Mesendoderm (in vitro differentiated cells): Measurements from ENCODE around the gene SNRPN. TPM values are rescaled to one million over a fixed set of nuclear protein-coding genes. Genes with fewer than 3 reads are reported as not detected.

Source experiments
- DNase-seq: peaks from one replicate; pipeline ENCODE4 v3.0.0; 2013
- H2AK5ac ChIP-seq: 2 replicates; pipeline ENCODE4 v1.6.1; 2013; ENCODE audit warnings: low read length, inconsistent platforms
- H2BK120ac ChIP-seq: 2 replicates; pipeline ENCODE4 v1.6.1; 2013; ENCODE audit warnings: low read depth, mild to moderate bottlenecking, low read length, moderate library complexity, mixed read lengths
- H2BK15ac ChIP-seq: replicated peaks from 2 replicates; pipeline ENCODE4 v1.6.1; 2013; ENCODE audit warnings: low read depth, mild to moderate bottlenecking, moderate library complexity
- H2BK5ac ChIP-seq: 2 replicates; pipeline ENCODE4 v1.6.1; 2013; ENCODE audit warnings: low read length, inconsistent platforms
- H3K18ac ChIP-seq: 2 replicates; pipeline ENCODE4 v1.6.1; 2013; ENCODE audit warnings: mild to moderate bottlenecking, low read length, mixed read lengths
- H3K23ac ChIP-seq: one replicate; pipeline ENCODE4 v1.6.1; 2013; ENCODE audit warnings: low read length
- H3K27ac ChIP-seq: 2 replicates; pipeline ENCODE4 v1.5.1; 2013; ENCODE audit warnings: low read depth, mild to moderate bottlenecking, inconsistent platforms, low read length, moderate library complexity
- H3K27me3 ChIP-seq: 2 replicates; pipeline ENCODE4 v1.6.1; 2013; ENCODE audit warnings: low read length, control low read depth, mild to moderate bottlenecking, inconsistent platforms; ENCODE audit not compliant: insufficient read depth, poor library complexity
- H3K36me3 ChIP-seq: 2 replicates; pipeline ENCODE4 v1.6.1; 2013; ENCODE audit warnings: low read length, inconsistent platforms; ENCODE audit not compliant: control insufficient read depth, insufficient read depth
- H3K4ac ChIP-seq: one replicate; pipeline ENCODE4 v1.6.1; 2013; ENCODE audit warnings: low read depth, mild to moderate bottlenecking, low read length, moderate library complexity
- H3K4me1 ChIP-seq: 2 replicates; pipeline ENCODE4 v1.6.1; 2013; ENCODE audit warnings: low read depth, low read length, inconsistent platforms; ENCODE audit not compliant: control insufficient read depth
- H3K4me2 ChIP-seq: 2 replicates; pipeline ENCODE4 v1.6.1; 2013; ENCODE audit warnings: low read length
- H3K4me3 ChIP-seq: 2 replicates; pipeline ENCODE4 v1.5.1; 2013; ENCODE audit warnings: mild to moderate bottlenecking, low read length
- H3K56ac ChIP-seq: one replicate; pipeline ENCODE4 v1.6.1; 2013; ENCODE audit warnings: low read length
- H3K79me1 ChIP-seq: 2 replicates; pipeline ENCODE4 v1.6.1; 2013; ENCODE audit warnings: low read length, inconsistent platforms
- H3K79me2 ChIP-seq: 2 replicates; pipeline ENCODE4 v1.6.1; 2013; ENCODE audit warnings: mild to moderate bottlenecking, low read length; ENCODE audit not compliant: control insufficient read depth, insufficient read depth
- H3K9ac ChIP-seq: 2 replicates; pipeline ENCODE4 v1.6.1; 2013; ENCODE audit warnings: low read length, inconsistent platforms
- H4K5ac ChIP-seq: one replicate; pipeline ENCODE4 v1.6.1; 2013; ENCODE audit warnings: low read length
- H4K8ac ChIP-seq: one replicate; pipeline ENCODE4 v1.6.1; 2013; ENCODE audit warnings: low read depth, mild to moderate bottlenecking, control low read depth, low read length, moderate library complexity
- whole genome bisulfite sequencing: extraction: QIAGEN DNeasy Blood & Tissue Kit; methylation state at CpG from one replicate; pipeline ENCODE4 v1.1.7; 2013; ENCODE audit warnings: low lambda C conversion rate, missing lambda C conversion rate; ENCODE audit not compliant: insufficient coverage; ENCODE audit errors: extremely low coverage; 5-methylcytosine and 5-hydroxymethylcytosine counted together
- small RNA-seq: library from polyadenylated mRNA; stranded (forward); fragments of <200 nt; extraction: miRNeasy Mini kit (QIAGEN cat#:217004); gene quantifications from one replicate; pipeline ENCODE3, GENCODE V24; 2013; ENCODE audit not compliant: insufficient read depth

The SNRPN gene

DNA sequence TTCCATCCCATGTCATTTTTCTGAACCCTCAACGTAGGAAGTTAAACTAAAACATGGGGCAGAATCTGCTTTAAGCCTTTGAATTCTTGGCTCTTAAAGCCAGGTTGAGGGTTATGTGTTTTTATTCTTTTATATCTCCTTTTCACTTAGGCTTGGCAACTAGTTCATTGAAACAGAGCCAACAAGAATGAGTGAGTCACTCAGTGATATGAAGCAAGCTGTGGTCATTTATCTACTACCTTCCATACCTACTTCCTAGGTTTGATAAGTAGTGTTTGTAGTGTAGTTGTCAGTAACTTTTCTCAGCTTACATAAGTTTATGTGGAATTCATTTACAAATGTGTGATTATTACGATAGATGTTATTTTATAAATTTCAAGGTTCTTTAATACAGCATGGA lies 67.4 kb downstream of the SNRPN start:
- Histone ChIP-seq H3K4me2 (no peak overlapping the region), H3K79me1 (no peaks in the 10 kb centered on the region), H3K4me1 (no peaks in the 10 kb centered on the region), H3K18ac (no peak overlapping the region), H2AK5ac (no peak overlapping the region), H3K4ac (no peak overlapping the region), H4K8ac (no peak overlapping the region), H2BK5ac (no peak overlapping the region), H3K27ac (no peak overlapping the region), H3K9ac (no peak overlapping the region), H2BK120ac (no peak overlapping the region), H2BK15ac (no peak overlapping the region), H3K36me3 (no peaks in the 10 kb centered on the region), H4K5ac (no peak overlapping the region), H3K23ac (no peak overlapping the region), H3K56ac (no peak overlapping the region), H3K79me2 (no peaks in the 10 kb centered on the region), H3K27me3 (no peaks in the 10 kb centered on the region), H3K4me3 (no peak overlapping the region)
- WGBS, result no CpG with 5 or more reads among the region's 2 CpGs
- no peak for DNase-seq

Small RNAs within 50 kb of the gene (small RNA-seq; reads per million reads assigned to genes)
- gene AC090602.1 (not detected), gene AC124312.4 (1.1 reads per million), gene AC124312.5 (0.90 reads per million)
